Activated naive CD8-positive, alpha-beta T cell treated with anti-CD3 and anti-CD28 coated beads for 36 hours (primary cell): ENCODE measurements around the gene ELAC1. TPM values are rescaled to one million over a fixed set of nuclear protein-coding genes. Genes with fewer than 3 reads are reported as not detected.
"Not testable (repeated sequence)": the region's sequence is repeated elsewhere in the genome, so short reads cannot be mapped to it uniquely, and the experiment has no call there.

Experiments used
- DNase-seq: peaks from one replicate; pipeline ENCODE4 v3.0.0; 2021
- H3K27ac Mint-ChIP-seq: one replicate; pipeline ENCODE4 v1.8.0; 2022; ENCODE audit warnings: mild to moderate bottlenecking, moderate library complexity, mixed read lengths
- H3K27me3 Mint-ChIP-seq: one replicate; pipeline ENCODE4 v1.8.0; 2022; ENCODE audit warnings: mild to moderate bottlenecking, mixed read lengths
- H3K36me3 Mint-ChIP-seq: one replicate; pipeline ENCODE4 v1.8.0; 2021; ENCODE audit warnings: mild to moderate bottlenecking, mixed read lengths
- H3K4me1 Mint-ChIP-seq: one replicate; pipeline ENCODE4 v1.8.0; 2021; ENCODE audit warnings: mixed read lengths
- H3K4me3 Mint-ChIP-seq: one replicate; pipeline ENCODE4 v1.8.0; 2022; ENCODE audit warnings: mild to moderate bottlenecking, moderate library complexity, mixed read lengths
- H3K9me3 Mint-ChIP-seq: one replicate; pipeline ENCODE4 v1.8.0; 2022; ENCODE audit warnings: mixed read lengths
- total RNA-seq, 2 experiments: library from RNA; stranded (reverse); gene quantifications; one replicate each; pipeline ENCODE4 v1.2.3, GENCODE V29; 2021

Gene ELAC1, protein sequence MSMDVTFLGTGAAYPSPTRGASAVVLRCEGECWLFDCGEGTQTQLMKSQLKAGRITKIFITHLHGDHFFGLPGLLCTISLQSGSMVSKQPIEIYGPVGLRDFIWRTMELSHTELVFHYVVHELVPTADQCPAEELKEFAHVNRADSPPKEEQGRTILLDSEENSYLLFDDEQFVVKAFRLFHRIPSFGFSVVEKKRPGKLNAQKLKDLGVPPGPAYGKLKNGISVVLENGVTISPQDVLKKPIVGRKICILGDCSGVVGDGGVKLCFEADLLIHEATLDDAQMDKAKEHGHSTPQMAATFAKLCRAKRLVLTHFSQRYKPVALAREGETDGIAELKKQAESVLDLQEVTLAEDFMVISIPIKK
- total RNA-seq: 10 to 100 TPM in 1 of 2 experiments, 1 to 10 TPM in 1; 8.0 to 11.2 TPM

DNA sequence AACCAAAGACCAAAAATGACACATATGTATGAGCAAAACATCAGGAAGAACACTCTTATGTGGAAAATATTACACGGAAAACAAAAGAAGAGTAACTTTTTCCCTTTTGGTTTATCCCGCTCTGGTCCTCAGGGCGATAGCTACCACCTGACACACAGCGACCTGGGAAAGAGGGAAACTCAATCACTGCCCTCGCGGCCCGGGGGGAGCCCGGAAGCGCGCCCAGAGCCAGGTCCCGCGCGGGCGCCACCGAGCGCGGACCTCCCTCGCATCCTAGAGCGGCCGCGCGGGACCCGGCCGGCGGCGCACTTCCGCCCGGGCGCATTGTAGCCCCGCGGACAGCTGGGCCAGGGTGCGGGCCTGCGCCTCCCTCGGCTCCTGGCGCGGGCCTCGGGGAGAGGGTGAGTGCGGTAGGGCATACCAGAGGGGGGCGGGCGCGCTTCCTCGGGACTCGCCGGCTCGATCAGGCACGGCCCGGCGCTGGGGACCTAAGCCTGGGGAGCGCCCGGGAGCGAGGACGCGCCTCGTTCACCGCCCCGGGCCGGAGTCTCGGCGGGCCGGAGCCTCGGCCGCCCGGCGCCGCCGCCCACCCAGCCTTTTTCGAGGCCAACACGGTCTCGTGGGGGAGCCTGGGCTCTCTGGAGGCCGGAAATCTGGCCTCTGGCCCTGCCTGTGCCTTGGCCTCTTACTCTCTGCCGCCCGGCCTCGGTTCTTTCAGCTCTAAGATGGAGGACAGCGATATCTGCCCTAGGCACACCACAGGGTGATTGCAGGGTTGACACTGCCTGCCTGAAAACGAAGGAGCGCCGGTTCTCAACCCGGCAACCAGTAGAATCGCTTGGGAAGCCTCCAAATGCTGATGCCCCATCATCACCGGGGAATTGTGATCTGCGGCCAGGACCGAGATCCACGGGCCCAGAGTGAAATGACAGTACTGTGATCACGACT is at the start of gene ELAC1:
Gene ELAC1, plus strand, starts transcription at position 327 of the 948 bp plus-strand sequence. CDS start 6,365 bp downstream, outside the sequence.
- peaks cover 12% of the 10 kb centered on the region for H3K9me3 Mint-ChIP-seq
- H3K36me3 Mint-ChIP-seq: peaks cover 4% of the 10 kb centered on the region
- H3K27me3 Mint-ChIP-seq: no peaks in the 10 kb centered on the region
- H3K27ac Mint-ChIP-seq: peak within 1 kb of the TSS; percentile 91
- peaks cover 19% of the 10 kb centered on the region for H3K4me1 Mint-ChIP-seq
- peak within 1 kb of the TSS; percentile 94 for H3K4me3 Mint-ChIP-seq
- peak; percentile 78 for DNase-seq

DNA sequence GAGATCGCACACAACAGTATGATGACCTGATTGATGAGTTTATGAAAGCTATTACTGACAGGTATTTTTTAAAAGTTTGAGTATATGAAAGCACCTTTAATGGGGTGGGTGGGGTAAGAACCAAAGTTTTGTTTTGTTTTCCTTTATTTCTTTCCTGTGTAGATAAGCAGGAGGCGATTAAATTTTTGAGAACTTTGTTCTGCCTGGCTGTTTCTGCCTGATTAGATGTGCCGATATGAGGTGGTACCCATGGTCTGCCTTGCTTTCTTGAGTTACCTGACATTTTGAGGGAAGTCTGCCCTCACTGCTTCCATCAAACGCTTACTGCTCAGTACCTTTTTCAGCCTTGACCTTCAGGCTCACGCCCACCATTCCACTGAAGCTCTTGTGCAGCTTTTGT is 49.7 kb upstream of the ELAC1 start:
- Mint-ChIP-seq H3K9me3 (no peaks in the 10 kb centered on the region), H3K27me3 (no peaks in the 10 kb centered on the region), H3K4me3 (no peak overlapping the region), H3K27ac (no peak overlapping the region), H3K36me3 (peaks cover 31% of the 10 kb centered on the region), H3K4me1 (peaks cover 10% of the 10 kb centered on the region)
- DNase-seq: no peak

DNA sequence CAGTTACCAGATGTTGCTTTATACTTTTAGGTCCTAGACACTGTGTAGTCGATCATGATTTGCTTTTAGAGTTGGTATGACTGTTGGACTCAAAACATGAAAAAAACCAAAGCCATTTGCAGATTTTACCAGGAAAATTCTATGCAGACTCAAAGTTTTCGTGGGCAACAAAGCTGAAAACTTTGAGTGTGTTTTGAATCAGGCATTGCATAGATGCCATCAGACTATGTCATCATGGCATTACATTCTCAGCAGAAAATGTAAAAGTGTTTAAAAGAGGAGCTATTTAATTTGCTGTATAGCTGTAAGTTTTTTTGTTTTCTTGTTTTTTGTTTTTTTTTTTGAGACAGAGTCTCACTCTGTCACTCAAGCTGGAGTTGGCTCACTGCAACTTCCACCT is 43.5 kb upstream of the ELAC1 start:
- H3K4me3 Mint-ChIP-seq: no peak overlapping the region
- H3K27me3 Mint-ChIP-seq: no peaks in the 10 kb centered on the region
- no peak overlapping the region for H3K27ac Mint-ChIP-seq
- peaks cover 6% of the 10 kb centered on the region for H3K9me3 Mint-ChIP-seq
- H3K36me3 Mint-ChIP-seq: peaks cover 51% of the 10 kb centered on the region
- no peaks in the 10 kb centered on the region for H3K4me1 Mint-ChIP-seq
- no peak for DNase-seq

DNA sequence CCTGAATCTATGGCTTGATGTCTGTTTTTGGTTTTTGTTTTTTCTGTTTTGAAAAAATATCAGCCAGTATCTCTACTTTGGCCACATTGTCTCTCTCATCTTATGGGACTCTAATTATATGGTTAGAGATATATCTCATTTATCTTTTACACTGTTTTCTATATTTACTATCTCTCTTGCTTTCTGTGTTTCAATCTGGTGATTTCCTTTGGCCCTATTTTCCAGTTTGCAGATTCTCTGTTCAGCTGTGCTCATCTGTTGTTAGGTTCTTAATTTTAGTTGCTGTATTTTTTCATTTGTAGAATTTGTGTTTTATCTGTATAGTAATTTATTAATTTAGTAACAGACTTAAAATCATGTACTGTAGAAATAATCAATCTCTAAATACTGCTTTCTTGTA is 41.3 kb upstream of the ELAC1 start:
- H3K9me3 Mint-ChIP-seq: peaks cover 6% of the 10 kb centered on the region
- DNase-seq: no peak
- no peak overlapping the region for H3K4me3 Mint-ChIP-seq
- H3K27ac Mint-ChIP-seq: no peak overlapping the region
- no peaks in the 10 kb centered on the region for H3K27me3 Mint-ChIP-seq
- H3K4me1 Mint-ChIP-seq: no peaks in the 10 kb centered on the region
- peaks cover 50% of the 10 kb centered on the region for H3K36me3 Mint-ChIP-seq

DNA sequence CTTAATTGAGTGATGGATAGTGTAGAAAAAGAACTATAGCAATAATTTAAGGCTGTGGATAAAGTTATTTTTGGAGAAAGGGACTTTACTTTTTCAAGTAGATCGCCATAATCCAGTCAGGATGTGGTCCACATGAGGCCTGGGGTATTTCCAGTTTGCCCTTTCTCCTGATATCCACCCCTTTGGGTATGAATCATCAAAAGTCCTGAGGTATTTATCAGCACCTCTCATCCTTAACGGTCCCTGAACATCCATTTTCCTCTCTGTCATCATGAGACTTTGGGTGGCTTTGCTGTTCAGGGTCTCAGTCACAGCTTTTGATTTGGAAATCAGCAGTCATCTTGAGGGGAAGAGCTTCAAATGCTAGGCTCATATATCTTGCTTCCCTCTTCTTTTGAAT is 39.3 kb upstream of the ELAC1 start:
- H3K36me3 Mint-ChIP-seq: peaks cover 41% of the 10 kb centered on the region
- H3K9me3 Mint-ChIP-seq: peaks cover 6% of the 10 kb centered on the region
- H3K4me3 Mint-ChIP-seq: no peak overlapping the region
- H3K4me1 Mint-ChIP-seq: no peaks in the 10 kb centered on the region
- no peak overlapping the region for H3K27ac Mint-ChIP-seq
- no peak for DNase-seq
- no peaks in the 10 kb centered on the region for H3K27me3 Mint-ChIP-seq

DNA sequence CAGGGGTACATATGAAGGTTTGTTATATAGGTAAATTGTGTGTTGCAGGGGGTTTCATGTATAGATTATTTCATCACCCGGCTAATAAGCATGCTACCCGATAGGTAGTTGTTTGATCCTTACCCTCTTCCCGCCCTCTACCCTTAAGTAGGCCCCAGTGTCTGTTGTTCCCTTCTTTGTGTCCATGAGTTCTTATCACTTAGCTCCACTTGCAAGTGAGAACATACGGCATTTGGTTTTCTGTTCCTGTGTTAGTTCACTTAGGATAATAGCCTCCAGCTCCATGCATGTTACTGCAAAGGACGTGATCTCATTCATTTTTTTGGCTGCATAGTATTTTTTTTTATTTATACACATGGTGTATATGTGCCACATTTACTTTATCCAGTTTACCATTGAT is 34.2 kb upstream of the ELAC1 start:
- H3K9me3 Mint-ChIP-seq: no peaks in the 10 kb centered on the region
- no peak overlapping the region for H3K4me3 Mint-ChIP-seq
- no peaks in the 10 kb centered on the region for H3K27me3 Mint-ChIP-seq
- DNase-seq: no peak
- no peak overlapping the region for H3K27ac Mint-ChIP-seq
- peaks cover 14% of the 10 kb centered on the region for H3K36me3 Mint-ChIP-seq
- peaks cover 2% of the 10 kb centered on the region for H3K4me1 Mint-ChIP-seq

DNA sequence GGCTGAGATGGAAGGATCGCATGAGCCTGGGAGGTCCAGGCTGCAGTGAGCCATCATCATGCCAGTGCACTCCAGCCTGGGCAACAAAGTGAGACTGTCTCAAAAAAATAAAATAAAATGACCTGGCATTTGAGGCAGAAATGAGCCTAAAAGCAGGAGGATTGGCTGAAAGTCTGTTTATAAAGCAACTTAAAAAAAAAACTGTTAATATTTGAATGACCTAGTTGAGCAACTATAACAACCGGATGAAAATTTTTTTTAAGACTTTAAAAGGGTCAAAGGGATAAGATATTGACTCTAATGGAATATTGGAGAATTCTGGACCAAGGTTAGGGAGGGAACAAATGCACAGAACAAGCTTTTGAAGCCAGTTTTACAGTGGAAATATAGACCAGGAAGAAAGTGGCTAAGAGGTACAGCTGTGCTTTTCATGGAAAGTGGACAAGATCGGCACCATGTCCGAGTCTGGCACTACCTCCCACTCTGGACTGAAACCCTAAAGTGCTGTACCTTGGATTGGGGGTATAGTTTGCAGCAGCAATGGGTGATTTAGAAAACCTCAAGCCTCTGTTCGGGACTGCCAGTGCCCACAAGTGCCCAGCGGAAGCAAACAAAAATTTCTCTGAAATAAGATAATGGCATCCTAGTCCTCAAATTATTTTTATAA is 33.2 kb upstream of the ELAC1 start:
- Mint-ChIP-seq H3K27me3 (no peaks in the 10 kb centered on the region), H3K36me3 (peaks cover 15% of the 10 kb centered on the region), H3K4me1 (peaks cover 2% of the 10 kb centered on the region), H3K4me3 (no peak overlapping the region), H3K9me3 (no peaks in the 10 kb centered on the region), H3K27ac (no peak overlapping the region)
- DNase-seq: no peak

DNA sequence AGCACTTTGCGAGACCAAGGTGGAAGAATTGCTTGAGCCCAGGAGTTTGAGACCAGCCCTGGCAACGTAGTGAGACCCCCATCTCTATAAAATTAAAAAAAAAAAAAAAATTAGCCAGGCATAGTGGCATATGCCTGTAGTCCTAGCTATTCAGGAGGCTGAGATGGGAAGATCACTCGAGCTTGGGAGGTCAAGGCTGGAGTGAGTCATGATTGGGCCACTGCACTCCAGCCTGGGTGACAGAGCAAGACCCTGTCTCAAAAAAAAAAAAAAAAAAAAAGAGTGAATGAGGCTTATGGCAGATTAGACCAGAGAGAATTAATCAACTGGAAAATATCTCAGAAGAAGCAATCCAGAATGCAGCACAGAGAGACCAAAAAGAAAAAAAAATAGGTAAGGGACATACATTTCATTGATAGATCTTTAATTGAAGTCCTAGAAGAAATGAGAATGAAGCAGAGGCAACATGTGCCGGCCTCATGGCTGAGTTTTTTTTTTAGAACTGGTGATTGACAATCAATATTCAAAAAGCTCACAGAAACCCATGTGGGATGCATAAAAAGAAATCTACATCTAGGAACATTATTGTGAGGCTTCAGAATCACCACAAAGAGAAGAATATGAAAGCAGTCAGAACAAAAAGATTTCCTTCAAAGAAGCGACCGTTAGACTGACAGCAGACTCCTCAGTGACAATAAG is 32.2 kb upstream of the ELAC1 start:
- Mint-ChIP-seq H3K9me3 (no peaks in the 10 kb centered on the region), H3K27me3 (no peaks in the 10 kb centered on the region), H3K4me3 (no peak overlapping the region), H3K36me3 (peaks cover 17% of the 10 kb centered on the region), H3K27ac (peak overlapping the region; percentile 1), H3K4me1 (peaks cover 2% of the 10 kb centered on the region)
- DNase-seq: no peak

DNA sequence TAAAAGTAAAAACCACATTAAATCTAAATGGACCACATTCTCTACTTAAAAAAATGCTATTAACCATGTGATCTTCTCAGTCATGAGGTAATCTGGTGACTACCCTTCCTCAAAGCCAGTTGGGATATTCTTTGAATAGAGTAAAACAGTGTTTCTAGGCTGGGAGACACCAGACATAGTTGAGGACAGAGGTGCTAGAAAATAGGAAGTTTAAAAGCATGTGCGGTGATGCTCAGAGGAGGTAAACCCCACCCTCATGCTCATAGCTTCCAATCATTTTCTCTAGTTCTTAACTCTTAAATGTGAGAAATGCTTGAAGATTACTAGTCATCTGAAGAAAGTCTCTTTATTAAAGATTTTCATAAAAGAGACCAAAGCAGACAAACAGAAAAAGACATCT is 30.7 kb upstream of the ELAC1 start:
- H3K4me1 Mint-ChIP-seq: peaks cover 2% of the 10 kb centered on the region
- no peak for DNase-seq
- no peak overlapping the region for H3K4me3 Mint-ChIP-seq
- no peak overlapping the region for H3K27ac Mint-ChIP-seq
- H3K9me3 Mint-ChIP-seq: no peaks in the 10 kb centered on the region
- H3K27me3 Mint-ChIP-seq: no peaks in the 10 kb centered on the region
- peaks cover 20% of the 10 kb centered on the region for H3K36me3 Mint-ChIP-seq

DNA sequence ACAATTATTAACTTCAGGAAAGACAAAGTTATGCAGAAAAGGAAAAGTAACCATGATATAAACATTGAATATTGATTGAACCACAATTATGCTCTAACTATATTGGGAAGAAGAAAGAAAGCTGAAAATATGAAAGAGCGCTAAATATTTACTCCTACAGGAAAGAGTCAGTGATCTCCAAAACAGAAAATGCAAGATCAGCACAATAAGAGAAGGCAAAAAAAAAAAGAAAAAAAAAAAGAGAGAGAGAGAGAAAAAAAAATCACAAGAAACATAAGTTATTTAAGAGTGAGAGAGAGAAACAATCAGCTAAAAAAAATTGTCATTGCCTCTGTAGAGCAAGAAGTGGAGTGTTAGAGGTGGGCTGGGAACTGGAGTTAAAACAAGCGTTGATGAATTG is 28.9 kb upstream of the ELAC1 start:
- Mint-ChIP-seq H3K36me3 (peaks cover 14% of the 10 kb centered on the region), H3K27ac (no peak overlapping the region), H3K4me1 (peaks cover 2% of the 10 kb centered on the region), H3K9me3 (no peaks in the 10 kb centered on the region), H3K27me3 (no peaks in the 10 kb centered on the region), H3K4me3 (no peak overlapping the region)
- no peak for DNase-seq

DNA sequence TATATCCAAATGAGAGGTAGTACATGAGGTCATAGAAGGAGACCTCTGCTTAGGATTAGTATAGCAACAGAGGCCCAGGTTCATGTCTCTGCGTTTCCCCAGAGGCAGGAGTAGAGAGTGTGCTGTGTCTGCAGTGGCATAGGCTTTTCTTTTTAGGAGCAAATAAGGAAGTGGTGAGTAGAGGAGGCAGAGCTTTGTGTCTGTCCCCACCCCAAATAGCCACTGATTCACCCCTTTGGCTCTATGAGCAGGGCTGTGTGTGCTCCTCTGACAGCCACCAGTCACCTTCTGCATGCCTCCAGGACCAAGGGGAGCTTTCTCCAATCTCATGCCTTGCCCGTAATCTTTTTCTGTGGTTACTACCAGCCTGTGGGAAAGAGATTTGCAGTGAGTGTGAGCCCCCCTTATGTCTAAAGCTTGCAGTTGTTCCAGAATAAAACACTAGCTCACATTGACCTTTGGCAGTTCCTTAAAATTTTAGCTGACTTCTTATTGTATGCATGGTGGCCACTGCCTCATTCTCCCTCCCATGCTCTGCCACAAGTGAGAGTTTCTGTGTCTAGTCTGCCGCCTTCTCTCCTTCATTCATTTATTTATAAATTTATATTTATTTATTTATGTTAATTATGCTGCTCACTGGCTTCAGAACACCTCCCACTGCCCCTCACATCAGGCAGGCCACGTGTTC is 23.5 kb upstream of the ELAC1 start:
- Mint-ChIP-seq H3K4me3 (no peak overlapping the region), H3K27me3 (no peaks in the 10 kb centered on the region), H3K36me3 (peaks cover 24% of the 10 kb centered on the region), H3K4me1 (no peaks in the 10 kb centered on the region), H3K27ac (no peak overlapping the region), H3K9me3 (no peaks in the 10 kb centered on the region)
- no peak for DNase-seq

DNA sequence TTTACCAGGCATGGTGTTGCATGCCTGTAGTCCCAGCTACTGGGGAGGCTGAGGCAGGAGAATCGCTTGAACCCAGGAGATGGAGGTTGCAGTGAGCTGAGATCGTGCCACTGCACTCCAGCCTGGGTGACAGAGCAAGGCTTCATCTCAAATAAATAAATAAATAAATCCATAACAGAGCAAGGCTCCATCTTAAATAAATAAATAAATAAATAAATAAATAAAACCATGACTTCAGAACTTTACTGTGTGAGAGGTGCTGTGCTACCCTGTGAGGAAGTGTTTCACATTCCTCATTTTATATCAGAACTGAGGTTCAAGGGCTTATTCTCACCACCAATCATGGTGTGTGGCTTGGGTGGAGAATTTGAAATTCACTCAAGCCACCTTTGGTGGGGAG is 21.9 kb upstream of the ELAC1 start:
- not testable (repeated sequence) for H3K4me1 Mint-ChIP-seq, H3K27me3 Mint-ChIP-seq, H3K4me3 Mint-ChIP-seq, DNase-seq, H3K9me3 Mint-ChIP-seq, H3K27ac Mint-ChIP-seq
- peaks cover 23% of the 10 kb centered on the region for H3K36me3 Mint-ChIP-seq

DNA sequence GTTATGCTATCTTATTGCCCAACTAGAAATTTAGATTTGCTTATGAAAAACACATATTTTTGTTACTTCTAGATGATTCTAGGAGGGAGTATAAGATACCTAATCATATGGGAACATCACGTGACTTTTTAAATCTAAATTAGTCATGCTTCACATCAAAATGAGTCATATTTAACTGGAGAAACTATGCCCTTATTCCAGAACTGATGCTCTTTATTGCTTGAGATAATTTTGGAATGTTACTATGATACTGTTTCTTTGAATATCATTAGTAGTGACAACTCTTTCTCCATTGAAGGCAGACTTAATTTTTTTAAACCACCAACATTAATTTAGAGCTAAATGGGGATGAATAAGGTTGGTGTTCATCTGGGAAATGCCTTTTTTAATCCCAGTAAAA is 19.9 kb upstream of the ELAC1 start:
- Mint-ChIP-seq H3K4me1 (no peaks in the 10 kb centered on the region), H3K27ac (no peak overlapping the region), H3K9me3 (no peaks in the 10 kb centered on the region), H3K4me3 (no peak overlapping the region), H3K36me3 (peaks cover 26% of the 10 kb centered on the region), H3K27me3 (no peaks in the 10 kb centered on the region)
- no peak for DNase-seq

DNA sequence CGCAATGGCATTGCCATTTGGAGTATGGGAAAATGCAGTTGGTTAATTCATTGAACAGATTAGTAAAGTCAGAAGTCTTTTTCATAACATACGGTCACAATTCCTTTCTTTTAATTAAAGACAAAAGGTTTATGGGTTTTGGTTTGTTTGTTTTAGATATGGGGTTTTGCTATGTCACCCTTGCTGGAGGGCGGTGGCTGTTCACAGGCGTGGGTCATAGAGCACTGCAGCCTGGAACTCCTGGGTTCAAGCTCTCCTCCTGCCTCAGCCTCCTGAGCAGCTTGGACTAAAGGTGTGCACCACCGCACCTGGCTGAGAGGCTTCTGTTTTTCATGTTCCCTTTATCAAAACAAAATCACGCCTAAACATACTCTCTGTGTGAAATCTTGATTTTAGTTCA is 18.7 kb upstream of the ELAC1 start:
- H3K4me3 Mint-ChIP-seq: no peak overlapping the region
- H3K27ac Mint-ChIP-seq: no peak overlapping the region
- H3K9me3 Mint-ChIP-seq: no peaks in the 10 kb centered on the region
- no peak for DNase-seq
- H3K4me1 Mint-ChIP-seq: no peaks in the 10 kb centered on the region
- H3K36me3 Mint-ChIP-seq: peaks cover 23% of the 10 kb centered on the region
- no peaks in the 10 kb centered on the region for H3K27me3 Mint-ChIP-seq
